ENCODE results near the gene SRGAP1.

DNA sequence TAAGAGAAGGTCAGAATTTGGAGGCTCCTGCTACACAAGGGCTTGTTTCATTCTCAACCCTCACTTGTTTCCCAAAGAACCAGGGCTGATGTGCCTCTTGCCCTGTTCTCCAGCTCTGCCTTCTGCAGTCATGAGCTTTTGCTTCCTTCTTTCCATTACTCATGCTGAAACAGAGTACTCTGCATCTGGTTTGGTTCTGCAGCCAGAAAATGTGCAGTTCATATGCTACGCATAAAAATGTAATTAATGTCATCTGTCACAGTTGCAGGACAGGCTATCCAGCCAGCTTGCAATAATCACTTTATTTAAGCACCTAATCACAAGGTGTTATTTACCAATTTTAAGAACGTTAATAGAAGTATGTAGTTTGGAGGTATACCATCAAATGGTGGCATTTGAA lies 150.2 kb downstream of the SRGAP1 start:
- no peak for TF ChIP-seq CTCF (IDR thresholded peaks at IDR 0.05; ENCODE audit: insufficient read depth, low read length)
- no peak for TF ChIP-seq POLR2AphosphoS5 (IDR thresholded peaks at IDR 0.05; ENCODE audit: low read depth)
- TF ChIP-seq GABPA (IDR thresholded peaks at IDR 0.05; ENCODE audit: low read depth), result no peak
- no peak for TF ChIP-seq SPI1 (IDR thresholded peaks at IDR 0.05; ENCODE audit: borderline replicate concordance, low read depth)

Data from HL-60 (cell line).